HepG2 (cell line): ENCODE measurements around the gene HOXA11.

Source experiments
- ARID2 ChIP-seq: sonication (generic); formaldehyde crosslinking; IDR thresholded peaks from 2 replicates; pipeline ENCODE4 v1.8.1; 2022; ENCODE audit warnings: mild to moderate bottlenecking, missing genetic modification reagents, borderline replicate concordance
- HNRNPL ChIP-seq: fragments of 200-400 bp; formaldehyde crosslinking; IDR thresholded peaks from 2 replicates; pipeline ENCODE4 v1.6.1; 2017; ENCODE audit warnings: mild to moderate bottlenecking, low read depth, low read length
- POLR2A ChIP-seq, 2 experiments: IDR thresholded peaks; 2 replicates each; pipeline ENCODE4 v1.6.1; 2011; ENCODE audit warnings: low read depth in 2 of 2, low read length in 2 of 2, mild to moderate bottlenecking in 1 of 2, moderate library complexity in 1 of 2; ENCODE audit not compliant: insufficient read depth in 1 of 2
- RAD21 ChIP-seq: fragments of 450-650 bp; formaldehyde crosslinking; IDR thresholded peaks from 2 replicates; pipeline ENCODE4 v1.5.0; 2020; ENCODE audit warnings: mild to moderate bottlenecking
- SIN3A ChIP-seq: IDR thresholded peaks from 2 replicates; pipeline ENCODE4 v1.6.1; 2011; ENCODE audit warnings: low read depth, mild to moderate bottlenecking, control low read depth, low read length, borderline replicate concordance
- UBTF ChIP-seq: sonication (generic); formaldehyde crosslinking; IDR thresholded peaks from 2 replicates; pipeline ENCODE4 v1.4.0; 2020; ENCODE audit warnings: mild to moderate bottlenecking, missing genetic modification reagents
- ZNF558 ChIP-seq: sonication (generic); formaldehyde crosslinking; IDR thresholded peaks from 2 replicates; pipeline ENCODE4 v1.9.0; 2022; ENCODE audit warnings: mild to moderate bottlenecking, missing genetic modification reagents, borderline replicate concordance
- TF ChIP-seq, protein P1 (sequence below): sonication (generic); formaldehyde crosslinking; IDR thresholded peaks from 2 replicates; pipeline ENCODE4 v1.5.0; 2020; ENCODE audit warnings: mild to moderate bottlenecking, missing genetic modification reagents, moderate library complexity
- TF ChIP-seq, protein P2 (sequence below): sonication (generic); formaldehyde crosslinking; IDR thresholded peaks from 2 replicates; pipeline ENCODE4 v1.8.1; 2022; ENCODE audit warnings: mild to moderate bottlenecking, missing genetic modification reagents

DNA sequence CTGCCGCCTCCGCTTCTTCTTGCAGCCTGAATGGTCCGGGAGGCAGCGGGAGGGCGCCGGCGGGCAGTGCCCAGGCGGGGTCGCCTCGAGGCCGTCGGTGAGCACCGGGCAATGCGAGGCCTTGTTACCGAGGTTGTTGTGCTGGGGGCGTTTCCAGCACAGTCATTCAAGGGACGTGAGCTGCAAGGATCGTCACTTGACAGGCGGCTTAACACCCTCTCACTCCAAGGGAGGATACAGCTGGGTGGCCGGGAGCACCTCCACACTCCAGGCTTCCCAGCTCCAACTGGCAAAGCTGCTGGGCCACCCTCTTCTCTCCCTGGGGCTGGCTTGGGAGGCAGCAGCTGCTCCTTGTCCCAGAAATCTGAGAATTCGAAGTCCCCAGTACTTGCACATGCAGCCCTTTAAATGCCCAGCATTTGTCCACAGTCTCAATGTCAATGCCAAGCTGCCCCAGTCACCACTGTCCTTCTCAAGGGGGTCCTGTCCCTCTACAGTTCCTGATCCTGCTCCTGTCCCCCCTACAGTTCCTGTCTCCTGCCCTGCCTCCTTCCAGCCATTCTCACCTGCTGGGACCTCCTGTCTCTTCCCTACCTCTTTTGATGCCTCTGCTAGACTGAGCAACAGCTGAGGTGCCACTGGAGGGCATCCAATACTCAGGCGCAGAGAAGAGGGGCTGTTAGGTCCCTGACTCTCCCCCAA lies 4.4 kb upstream of the HOXA11 start:
- TF ChIP-seq, protein P1, sequence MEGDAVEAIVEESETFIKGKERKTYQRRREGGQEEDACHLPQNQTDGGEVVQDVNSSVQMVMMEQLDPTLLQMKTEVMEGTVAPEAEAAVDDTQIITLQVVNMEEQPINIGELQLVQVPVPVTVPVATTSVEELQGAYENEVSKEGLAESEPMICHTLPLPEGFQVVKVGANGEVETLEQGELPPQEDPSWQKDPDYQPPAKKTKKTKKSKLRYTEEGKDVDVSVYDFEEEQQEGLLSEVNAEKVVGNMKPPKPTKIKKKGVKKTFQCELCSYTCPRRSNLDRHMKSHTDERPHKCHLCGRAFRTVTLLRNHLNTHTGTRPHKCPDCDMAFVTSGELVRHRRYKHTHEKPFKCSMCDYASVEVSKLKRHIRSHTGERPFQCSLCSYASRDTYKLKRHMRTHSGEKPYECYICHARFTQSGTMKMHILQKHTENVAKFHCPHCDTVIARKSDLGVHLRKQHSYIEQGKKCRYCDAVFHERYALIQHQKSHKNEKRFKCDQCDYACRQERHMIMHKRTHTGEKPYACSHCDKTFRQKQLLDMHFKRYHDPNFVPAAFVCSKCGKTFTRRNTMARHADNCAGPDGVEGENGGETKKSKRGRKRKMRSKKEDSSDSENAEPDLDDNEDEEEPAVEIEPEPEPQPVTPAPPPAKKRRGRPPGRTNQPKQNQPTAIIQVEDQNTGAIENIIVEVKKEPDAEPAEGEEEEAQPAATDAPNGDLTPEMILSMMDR, result no peak
- TF ChIP-seq ARID2 (no peak), POLR2A (IDR thresholded peaks at IDR 0.05; ENCODE audit: insufficient read depth in 1 of 2, low read depth in 2 of 2, low read length in 2 of 2) (no peak), SIN3A (no peak), ZNF558 (CRISPR knock-in tag) (no peak), UBTF (CRISPR knock-in tag) (no peak), HNRNPL (no peak), RAD21 (CRISPR knock-in tag) (no peak)
- TF ChIP-seq, protein P2, sequence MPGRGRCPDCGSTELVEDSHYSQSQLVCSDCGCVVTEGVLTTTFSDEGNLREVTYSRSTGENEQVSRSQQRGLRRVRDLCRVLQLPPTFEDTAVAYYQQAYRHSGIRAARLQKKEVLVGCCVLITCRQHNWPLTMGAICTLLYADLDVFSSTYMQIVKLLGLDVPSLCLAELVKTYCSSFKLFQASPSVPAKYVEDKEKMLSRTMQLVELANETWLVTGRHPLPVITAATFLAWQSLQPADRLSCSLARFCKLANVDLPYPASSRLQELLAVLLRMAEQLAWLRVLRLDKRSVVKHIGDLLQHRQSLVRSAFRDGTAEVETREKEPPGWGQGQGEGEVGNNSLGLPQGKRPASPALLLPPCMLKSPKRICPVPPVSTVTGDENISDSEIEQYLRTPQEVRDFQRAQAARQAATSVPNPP (CRISPR knock-in tag), result no peak
